ENCODE data around the gene PFDN1.
A peak's percentile ranks its signal among the peaks of the same experiment; 100 is the strongest.

PFDN1 gene

DNA sequence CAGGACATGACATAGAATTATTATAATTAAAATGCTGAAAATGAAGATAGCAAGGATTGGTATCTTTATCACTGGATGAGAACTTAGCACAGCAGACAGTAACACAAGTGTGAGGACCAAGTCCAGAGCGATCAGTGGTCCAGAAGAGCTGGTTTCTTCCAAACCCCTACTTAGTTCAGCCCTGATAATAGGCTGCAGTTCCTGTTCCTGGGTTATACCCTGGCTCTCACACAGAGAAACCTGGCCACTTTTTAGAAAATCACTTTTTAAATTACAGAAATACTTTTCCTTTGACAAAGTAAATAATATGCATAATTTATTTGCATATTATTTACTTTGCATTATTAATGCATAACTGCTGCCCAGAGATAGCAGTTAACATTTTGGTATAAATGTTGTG is 87.6 kb downstream of the PFDN1 start:
- H3K4me3 ChIP-seq (ENCODE audit: low read depth, low read length), result no peak overlapping the region
- in situ Hi-C loops (cut with HindIII; ENCODE audit: low sequenced_read_pairs), result no loop called here
- DNase-seq (ENCODE audit: low read depth), result no peak
- TF ChIP-seq, protein P1, sequence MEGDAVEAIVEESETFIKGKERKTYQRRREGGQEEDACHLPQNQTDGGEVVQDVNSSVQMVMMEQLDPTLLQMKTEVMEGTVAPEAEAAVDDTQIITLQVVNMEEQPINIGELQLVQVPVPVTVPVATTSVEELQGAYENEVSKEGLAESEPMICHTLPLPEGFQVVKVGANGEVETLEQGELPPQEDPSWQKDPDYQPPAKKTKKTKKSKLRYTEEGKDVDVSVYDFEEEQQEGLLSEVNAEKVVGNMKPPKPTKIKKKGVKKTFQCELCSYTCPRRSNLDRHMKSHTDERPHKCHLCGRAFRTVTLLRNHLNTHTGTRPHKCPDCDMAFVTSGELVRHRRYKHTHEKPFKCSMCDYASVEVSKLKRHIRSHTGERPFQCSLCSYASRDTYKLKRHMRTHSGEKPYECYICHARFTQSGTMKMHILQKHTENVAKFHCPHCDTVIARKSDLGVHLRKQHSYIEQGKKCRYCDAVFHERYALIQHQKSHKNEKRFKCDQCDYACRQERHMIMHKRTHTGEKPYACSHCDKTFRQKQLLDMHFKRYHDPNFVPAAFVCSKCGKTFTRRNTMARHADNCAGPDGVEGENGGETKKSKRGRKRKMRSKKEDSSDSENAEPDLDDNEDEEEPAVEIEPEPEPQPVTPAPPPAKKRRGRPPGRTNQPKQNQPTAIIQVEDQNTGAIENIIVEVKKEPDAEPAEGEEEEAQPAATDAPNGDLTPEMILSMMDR (IDR thresholded peaks at IDR 0.05; ENCODE audit: low read depth, low read length, missing control alignments), result no peak

GRCh38 chr5:140214831-140215230 is 88.1 kb downstream of the PFDN1 start:
- TF ChIP-seq, protein P1 (IDR thresholded peaks at IDR 0.05; ENCODE audit: low read depth, low read length, missing control alignments), result no peak
- no peak overlapping the region for H3K4me3 ChIP-seq (ENCODE audit: low read depth, low read length)
- DNase-seq (ENCODE audit: low read depth), result peak; percentile 72
- in situ Hi-C loops (cut with HindIII; ENCODE audit: low sequenced_read_pairs), result no loop called here

- no peak overlapping the region for H3K4me3 ChIP-seq (ENCODE audit: low read depth, low read length)
- in situ Hi-C loops (cut with HindIII; ENCODE audit: low sequenced_read_pairs), result no loop called here
- no peak for DNase-seq (ENCODE audit: low read depth)
- TF ChIP-seq, protein P1 (IDR thresholded peaks at IDR 0.05; ENCODE audit: low read depth, low read length, missing control alignments), result no peak
Observed at GRCh38 chr5:140213370-140213983, 89.4 kb downstream of the PFDN1 start.

DNA sequence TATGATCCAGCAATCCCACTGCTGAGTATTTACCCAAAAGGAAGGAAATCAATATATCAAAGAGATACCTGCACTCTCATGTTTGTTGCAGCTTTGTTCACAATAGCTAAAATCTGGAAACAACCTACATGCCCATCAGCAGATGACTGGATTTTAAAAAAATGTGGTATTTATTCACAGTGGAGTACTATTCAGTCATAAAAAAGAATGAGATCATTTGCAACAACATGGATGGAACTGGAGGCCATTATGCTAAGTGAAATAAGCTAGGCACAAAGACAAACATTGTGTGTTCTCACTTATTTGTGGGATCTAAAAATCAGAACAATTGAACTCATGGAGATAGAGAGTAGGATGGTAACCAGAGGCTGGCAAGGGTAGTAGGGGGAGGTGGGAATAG is 94.8 kb downstream of the PFDN1 start:
- no peak for DNase-seq (ENCODE audit: low read depth)
- in situ Hi-C loops (cut with HindIII; ENCODE audit: low sequenced_read_pairs), result no loop called here
- TF ChIP-seq, protein P1 (IDR thresholded peaks at IDR 0.05; ENCODE audit: low read depth, low read length, missing control alignments), result no peak
- no peak overlapping the region for H3K4me3 ChIP-seq (ENCODE audit: low read depth, low read length)

DNA sequence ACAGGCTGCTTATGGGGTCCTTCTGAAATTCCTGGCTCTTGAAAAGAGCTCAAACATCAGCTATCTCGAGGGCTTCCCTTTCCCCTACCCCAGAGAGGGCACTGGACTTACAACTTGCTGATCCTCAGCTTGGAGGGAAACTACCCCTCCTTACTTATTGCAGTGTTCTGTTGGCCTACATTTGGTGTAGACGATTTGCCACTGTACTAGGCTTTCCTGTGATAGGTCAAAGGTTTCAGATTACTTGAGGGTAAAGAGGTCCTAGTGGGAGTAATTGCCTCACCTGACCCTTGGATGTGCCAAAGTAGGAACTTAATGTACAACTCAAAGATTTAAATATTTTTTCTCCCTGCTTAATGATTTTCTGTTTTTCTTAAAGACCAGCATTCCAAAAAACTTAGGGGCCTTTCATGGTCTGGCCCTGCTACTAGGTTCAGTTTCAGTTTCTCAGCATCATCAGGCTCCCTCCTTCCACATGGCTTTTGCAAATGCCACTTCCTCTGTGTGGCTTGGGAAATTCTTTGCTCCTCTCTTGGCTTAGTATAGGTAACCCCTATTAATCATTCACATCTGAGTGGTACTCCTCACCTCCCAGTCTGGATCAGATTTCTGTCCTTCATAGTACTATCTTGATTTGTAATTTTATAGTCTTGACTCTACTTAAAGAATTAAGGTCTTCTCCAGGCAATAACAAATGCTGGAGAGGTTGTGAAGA is 95.5 kb downstream of the PFDN1 start:
- in situ Hi-C loops (cut with HindIII; ENCODE audit: low sequenced_read_pairs), result no loop called here
- TF ChIP-seq, protein P1 (IDR thresholded peaks at IDR 0.05; ENCODE audit: low read depth, low read length, missing control alignments), result no peak
- H3K4me3 ChIP-seq (ENCODE audit: low read depth, low read length), result no peak overlapping the region
- no peak for DNase-seq (ENCODE audit: low read depth)

DNA sequence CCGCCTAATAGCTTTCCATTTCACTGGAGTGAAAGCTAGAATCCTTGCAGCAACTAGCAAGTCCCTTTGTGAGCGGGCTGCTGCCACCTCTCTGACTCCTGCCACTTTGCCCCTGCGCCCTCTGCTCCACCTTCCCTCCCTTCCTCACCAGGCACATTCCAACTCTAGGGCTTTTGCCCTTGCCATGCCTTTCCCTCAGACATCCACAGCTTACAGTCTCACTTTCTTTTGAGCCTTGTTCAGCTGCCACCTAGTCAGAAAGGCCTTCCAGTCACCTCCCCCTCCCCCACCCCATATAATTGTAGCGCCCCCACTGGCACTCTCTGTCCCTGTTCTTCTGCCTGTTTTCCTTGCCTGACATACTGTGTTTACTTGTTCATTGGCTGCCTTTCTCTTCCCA is 96.9 kb downstream of the PFDN1 start:
- in situ Hi-C loops (cut with HindIII; ENCODE audit: low sequenced_read_pairs), result no loop called here
- TF ChIP-seq, protein P1 (IDR thresholded peaks at IDR 0.05; ENCODE audit: low read depth, low read length, missing control alignments), result no peak
- H3K4me3 ChIP-seq (ENCODE audit: low read depth, low read length), result no peak overlapping the region
- no peak for DNase-seq (ENCODE audit: low read depth)

All from astrocyte of the cerebellum (primary cell).